Left lung (tissue), 10 donors: ENCODE results near the gene DCST2. TPM values are rescaled to one million over a fixed set of nuclear protein-coding genes. Genes with fewer than 3 reads are reported as not detected.

Source experiments
- ATAC-seq: fragments of 200-7000 bp; cut with Tn5 transposase; one replicate; pipeline ENCODE4 v1.9.1; 2020; ENCODE audit warnings: moderate library complexity
- DNase-seq, 4 donors: peaks; one replicate each; pipeline ENCODE4 v3.0.0-alpha.2; 2013 to 2020
- H3K27ac ChIP-seq, 2 donors: fragments of 200-600 bp; sonication (generic) in 1 of 2; one replicate each; pipeline versions ENCODE4 v1.5.0 to v1.8.0; 2020 to 2021
- H3K27me3 ChIP-seq, 2 donors: fragments of 200-600 bp; sonication (generic) in 1 of 2; one replicate each; pipeline versions ENCODE4 v1.5.0 to v1.8.0; 2020 to 2021
- H3K36me3 ChIP-seq, 2 donors: fragments of 200-600 bp; sonication (generic) in 1 of 2; one replicate each; pipeline versions ENCODE4 v1.5.0 to v1.8.0; 2020 to 2021
- H3K4me1 ChIP-seq, 2 donors: fragments of 200-600 bp; one replicate each; pipeline ENCODE4 v1.8.0; 2021
- H3K4me3 ChIP-seq, 2 donors: fragments of 200-600 bp; sonication (generic) in 1 of 2; one replicate each; pipeline versions ENCODE4 v1.5.0 to v1.8.0; 2020 to 2021; ENCODE audit warnings: mild to moderate bottlenecking in 1 of 2
- H3K9me3 ChIP-seq, 2 donors: fragments of 200-600 bp; sonication (generic) in 1 of 2; one replicate each; pipeline versions ENCODE4 v1.5.0 to v1.8.0; 2020 to 2021
- intact Hi-C, 2 donors: fragments of 100-400 bp; cut with DNase I; formaldehyde crosslinking; loops; one replicate each; pipeline versions ENCODE4 v1.11.2 to v1.14.2; 2022
- polyA plus RNA-seq, 6 donors: library from polyadenylated mRNA; unstranded; fragments of 120-200 nt; gene quantifications; one replicate each; pipeline ENCODE4 v1.2.1, GENCODE V29; 2013; ENCODE audit not compliant: insufficient read length in 6 of 6
- total RNA-seq, 2 donors: library from RNA; stranded (reverse); fragmentation: NEBNext Ultra II Directional; extraction: Animal tissue kit (Norgen Biotek cat#: 25700); gene quantifications; one replicate each; pipeline ENCODE4 v1.2.1, GENCODE V29; 2021
- TF ChIP-seq, protein P1 (sequence below), 2 donors: fragments of 200-600 bp; sonication (generic) in 1 of 2; IDR thresholded peaks; one replicate each; pipeline versions ENCODE4 v1.5.0 to v1.8.0; 2021; ENCODE audit warnings: antibody characterized with exemption in 2 of 2
- donor health status: DM: no; HTN: yes; CAD: no.
- donor health status: DM: no; HTN: no; CAD: no.

The DCST2 gene
- total and polyA plus RNA-seq, 8 donors: 0.60 to 2.5 (median 2.0) TPM

DNA sequence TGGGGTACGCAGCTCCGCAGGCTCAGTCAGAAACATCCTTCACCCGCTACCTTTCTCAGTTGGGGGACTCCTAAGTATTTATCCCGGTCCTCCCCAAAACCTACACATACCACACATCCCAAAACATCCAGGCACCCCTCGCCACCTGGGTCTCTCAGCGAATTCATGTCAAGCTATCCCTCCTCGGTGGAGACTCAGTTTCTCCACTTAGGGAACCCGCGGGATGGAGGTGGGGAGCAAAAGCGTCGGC is 32.2 kb downstream of the DCST2 start:
- H3K36me3 ChIP-seq: no peaks in the 10 kb centered on the region
- no peaks in the 10 kb centered on the region for H3K27me3 ChIP-seq
- ATAC-seq: no peak
- H3K4me3 ChIP-seq: peak overlapping the region; percentile 91 to 96
- peaks cover 35 to 60% of the 10 kb centered on the region in 2 donors for H3K4me1 ChIP-seq
- peak overlapping the region; percentile 92 to 96 for H3K27ac ChIP-seq
- H3K9me3 ChIP-seq: no peaks in the 10 kb centered on the region
- TF ChIP-seq, protein P1, sequence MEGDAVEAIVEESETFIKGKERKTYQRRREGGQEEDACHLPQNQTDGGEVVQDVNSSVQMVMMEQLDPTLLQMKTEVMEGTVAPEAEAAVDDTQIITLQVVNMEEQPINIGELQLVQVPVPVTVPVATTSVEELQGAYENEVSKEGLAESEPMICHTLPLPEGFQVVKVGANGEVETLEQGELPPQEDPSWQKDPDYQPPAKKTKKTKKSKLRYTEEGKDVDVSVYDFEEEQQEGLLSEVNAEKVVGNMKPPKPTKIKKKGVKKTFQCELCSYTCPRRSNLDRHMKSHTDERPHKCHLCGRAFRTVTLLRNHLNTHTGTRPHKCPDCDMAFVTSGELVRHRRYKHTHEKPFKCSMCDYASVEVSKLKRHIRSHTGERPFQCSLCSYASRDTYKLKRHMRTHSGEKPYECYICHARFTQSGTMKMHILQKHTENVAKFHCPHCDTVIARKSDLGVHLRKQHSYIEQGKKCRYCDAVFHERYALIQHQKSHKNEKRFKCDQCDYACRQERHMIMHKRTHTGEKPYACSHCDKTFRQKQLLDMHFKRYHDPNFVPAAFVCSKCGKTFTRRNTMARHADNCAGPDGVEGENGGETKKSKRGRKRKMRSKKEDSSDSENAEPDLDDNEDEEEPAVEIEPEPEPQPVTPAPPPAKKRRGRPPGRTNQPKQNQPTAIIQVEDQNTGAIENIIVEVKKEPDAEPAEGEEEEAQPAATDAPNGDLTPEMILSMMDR (IDR thresholded peaks at IDR 0.05): no peak
- intact Hi-C loops: no loop called here
- no peak for DNase-seq

DNA sequence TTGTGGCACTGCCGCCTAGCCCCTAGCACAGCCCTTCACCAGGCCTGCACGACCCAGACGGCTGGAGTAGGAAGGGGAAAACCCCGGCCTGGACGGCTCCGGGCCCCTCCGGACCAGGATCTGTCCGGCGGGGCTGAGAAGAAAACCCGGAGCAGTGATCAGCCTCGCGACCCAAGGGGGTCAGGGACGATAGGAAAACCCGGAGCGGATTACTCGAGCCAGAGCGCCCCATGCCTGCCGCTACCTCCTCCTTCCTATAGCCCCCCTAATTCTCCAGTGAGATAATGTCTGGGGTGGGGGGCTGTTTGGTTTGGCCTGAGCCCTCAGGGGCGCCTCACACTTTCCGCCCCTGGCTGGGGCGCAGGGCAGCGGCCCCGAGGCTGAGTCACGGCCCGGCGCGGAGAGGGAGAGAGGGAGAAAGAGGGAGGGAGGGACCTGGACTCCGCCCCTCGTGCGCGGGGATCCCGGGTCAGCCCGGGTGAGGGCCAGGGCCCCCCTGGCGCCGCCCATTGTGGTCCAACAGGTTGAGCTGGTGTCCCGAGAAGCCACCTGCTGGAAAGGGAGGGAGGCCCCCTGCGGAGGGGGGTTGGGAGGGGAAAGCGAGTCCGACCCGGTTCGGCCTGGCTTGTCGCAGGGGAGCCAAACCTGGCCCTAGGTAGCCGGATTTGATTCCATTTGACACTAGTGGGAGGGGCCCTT is 32.7 kb downstream of the DCST2 start:
- H3K27ac ChIP-seq: peak overlapping the region; percentile 92 to 96
- no peaks in the 10 kb centered on the region for H3K27me3 ChIP-seq
- intact Hi-C loops: no loop called here
- H3K4me1 ChIP-seq: peaks cover 30 to 59% of the 10 kb centered on the region in 2 donors
- no peaks in the 10 kb centered on the region for H3K36me3 ChIP-seq
- TF ChIP-seq, protein P1 (IDR thresholded peaks at IDR 0.05): no peak
- ATAC-seq: peak; percentile 64
- DNase-seq: peak; percentile 92 to 99 (median 95)
- peak overlapping the region; percentile 91 to 96 for H3K4me3 ChIP-seq
- H3K9me3 ChIP-seq: no peaks in the 10 kb centered on the region

DNA sequence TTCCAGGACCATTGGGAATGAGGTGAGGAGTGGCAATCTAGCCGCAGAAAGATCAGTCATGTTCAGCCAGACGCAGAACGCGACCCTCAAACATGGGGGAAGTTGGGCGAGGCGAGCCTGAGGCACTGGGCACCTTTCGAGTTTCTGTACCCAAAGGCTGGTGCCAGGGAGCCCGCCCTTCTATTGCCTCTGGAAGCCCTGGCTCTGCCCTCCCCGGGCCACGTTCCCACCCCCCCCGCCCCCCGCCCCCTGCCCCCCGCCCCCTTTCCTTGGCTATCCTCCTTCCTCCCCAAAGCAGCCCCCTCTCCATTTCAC is 33.2 kb downstream of the DCST2 start:
- DNase-seq: peak in 1 of 4 donors; percentile 58
- no peaks in the 10 kb centered on the region for H3K27me3 ChIP-seq
- H3K36me3 ChIP-seq: no peaks in the 10 kb centered on the region
- ATAC-seq: no peak
- intact Hi-C loops: no loop called here
- TF ChIP-seq, protein P1 (IDR thresholded peaks at IDR 0.05): no peak
- no peaks in the 10 kb centered on the region for H3K9me3 ChIP-seq
- peak overlapping the region; percentile 92 to 96 for H3K27ac ChIP-seq
- H3K4me1 ChIP-seq: peaks cover 25 to 59% of the 10 kb centered on the region in 2 donors
- H3K4me3 ChIP-seq: peak overlapping the region; percentile 91 to 96

DNA sequence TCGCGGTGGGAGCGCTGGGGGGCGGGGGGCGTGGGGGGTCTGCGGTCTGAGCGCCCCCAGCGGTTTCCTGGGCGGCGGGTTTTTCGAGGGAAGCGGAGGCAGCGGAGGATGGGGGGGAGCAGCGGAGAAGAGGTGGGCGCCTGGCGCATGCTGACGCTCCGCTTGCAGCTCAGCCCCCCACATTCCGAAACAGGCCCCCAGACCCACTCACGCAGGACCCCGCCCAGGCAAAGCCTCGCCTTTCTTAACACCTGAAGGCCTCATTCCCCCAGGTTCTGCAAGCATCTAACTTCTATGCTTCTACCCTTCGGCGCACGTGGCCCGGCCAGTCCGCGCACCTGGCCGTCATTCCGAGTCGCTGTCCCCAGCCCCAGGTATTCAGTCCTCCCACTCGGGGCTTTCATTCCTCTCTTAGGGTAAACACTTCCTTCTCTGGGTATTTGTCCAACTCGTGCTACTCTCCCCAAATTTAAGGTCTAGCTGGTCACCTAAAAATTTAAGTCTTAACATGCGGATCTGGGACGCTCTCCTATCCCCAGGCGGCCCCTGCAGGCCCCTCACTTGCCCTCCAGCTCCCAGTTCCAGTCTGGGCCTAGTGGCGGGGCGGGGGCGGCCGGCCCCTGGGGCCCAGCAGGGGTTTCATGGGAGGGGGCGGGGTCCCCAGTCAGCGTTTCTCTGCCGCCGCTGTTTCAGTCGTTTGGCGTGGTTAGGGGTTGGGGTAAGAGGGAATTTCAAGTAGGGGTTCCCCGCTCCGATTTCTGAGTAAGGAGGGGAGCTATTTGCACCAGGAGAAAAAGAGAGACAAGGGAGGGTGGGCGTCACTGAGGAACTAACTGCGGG is 33.8 kb downstream of the DCST2 start:
- Histone ChIP-seq H3K9me3 (no peaks in the 10 kb centered on the region), H3K27me3 (no peaks in the 10 kb centered on the region), H3K36me3 (no peaks in the 10 kb centered on the region), H3K4me3 (peak overlapping the region; percentile 91 to 96), H3K27ac (peak overlapping the region; percentile 92 to 96), H3K4me1 (peaks cover 21 to 55% of the 10 kb centered on the region in 2 donors)
- DNase-seq (peak in 2 of 4 donors; percentile 46 to 54), ATAC-seq (no peak)
- intact Hi-C loops: no loop called here
- TF ChIP-seq, protein P1 (IDR thresholded peaks at IDR 0.05): no peak

DNA sequence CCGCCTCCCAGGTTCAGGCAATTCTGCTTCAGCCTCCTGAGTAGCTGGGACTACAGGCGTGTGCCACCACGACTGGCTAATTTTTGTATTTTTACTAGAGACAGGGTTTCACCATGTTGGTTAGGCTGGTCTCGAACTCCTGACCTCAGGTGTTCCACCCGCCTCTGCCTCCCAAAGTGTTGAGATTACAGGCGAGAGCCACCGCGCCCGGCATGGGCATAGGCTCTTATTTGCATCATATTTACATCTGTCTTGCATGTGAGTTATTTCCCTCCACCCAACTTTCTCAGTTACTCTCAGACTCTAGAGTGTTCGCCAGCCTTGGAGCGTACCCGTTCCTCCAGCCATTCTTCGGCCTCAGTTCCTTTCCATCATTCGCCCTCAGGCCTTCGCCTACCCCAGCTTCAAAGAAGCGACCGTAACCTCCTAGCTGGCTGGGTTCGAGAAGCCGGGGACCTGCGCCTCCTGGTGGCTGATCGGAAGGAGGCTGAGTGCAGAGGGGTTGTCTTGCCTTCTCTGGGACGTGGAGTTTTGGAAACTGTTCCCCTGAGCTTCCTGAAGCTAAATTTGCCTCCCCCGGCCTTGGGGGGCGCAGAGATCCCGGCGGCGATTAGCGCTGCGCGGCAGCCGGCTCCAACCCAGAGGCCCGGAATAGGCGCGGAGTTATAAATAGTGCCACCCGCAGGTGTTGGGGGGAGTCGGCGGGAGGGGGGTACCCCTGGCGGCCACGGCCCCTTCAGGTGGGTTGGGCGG is 34.6 kb downstream of the DCST2 start:
- no peaks in the 10 kb centered on the region for H3K9me3 ChIP-seq
- H3K27me3 ChIP-seq: no peaks in the 10 kb centered on the region
- peaks cover 15 to 47% of the 10 kb centered on the region in 2 donors for H3K4me1 ChIP-seq
- H3K4me3 ChIP-seq: peak overlapping the region; percentile 91 to 96
- no peaks in the 10 kb centered on the region for H3K36me3 ChIP-seq
- TF ChIP-seq, protein P1 (IDR thresholded peaks at IDR 0.05): peak; percentile 67 to 89
- peak; percentile 67 to 91 (median 78) for DNase-seq
- H3K27ac ChIP-seq: peak overlapping the region in 1 of 2 donors; percentile 92
- intact Hi-C loops: no loop called here
- ATAC-seq: no peak
